ENCODE data around the gene KIRREL1. TPM values are rescaled to one million over a fixed set of nuclear protein-coding genes. Genes with fewer than 3 reads are reported as not detected.

KIRREL1 gene
- total RNA-seq, 1 donor from 2014 or later: 99.8 TPM

- DNase-seq (ENCODE audit: low spot score): no peak
Observed at GRCh38 chr1:158028969-158029368, 35.5 kb downstream of the KIRREL1 start.

- no peak for DNase-seq (ENCODE audit: low spot score)
Observed at GRCh38 chr1:158035014-158035413, 41.6 kb downstream of the KIRREL1 start.

DNA sequence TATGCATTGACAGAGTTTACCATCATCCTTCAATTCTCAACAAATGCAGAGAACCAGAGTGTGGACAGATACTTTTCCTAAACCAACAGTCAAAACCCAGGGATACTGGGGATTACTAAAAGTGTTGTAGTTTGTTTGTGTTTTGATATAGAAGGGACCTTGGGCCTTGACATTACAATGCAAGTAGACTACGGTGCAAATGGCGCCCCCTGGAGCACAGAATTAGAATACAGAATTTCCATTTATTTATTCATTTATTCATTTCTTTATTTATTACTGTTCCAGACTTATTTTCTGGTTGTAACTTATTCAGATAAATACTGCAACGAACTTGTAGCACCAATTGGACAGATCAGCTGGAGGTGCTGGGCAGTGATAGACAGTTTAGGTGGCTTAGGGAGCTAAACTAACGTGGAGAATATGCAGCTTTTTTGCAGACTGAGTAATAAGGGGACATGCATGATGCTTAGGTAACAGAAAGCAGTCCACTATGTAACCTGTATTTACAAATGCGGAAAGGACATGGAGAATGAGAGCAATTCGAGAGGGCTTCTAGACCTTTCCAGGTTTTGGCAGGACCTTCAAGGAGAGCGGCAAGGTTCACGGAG is 42.6 kb downstream of the KIRREL1 start:
- DNase-seq (ENCODE audit: low spot score): no peak

- DNase-seq (ENCODE audit: low spot score): no peak
Observed at GRCh38 chr1:158037008-158037865, 43.8 kb downstream of the KIRREL1 start.

DNA sequence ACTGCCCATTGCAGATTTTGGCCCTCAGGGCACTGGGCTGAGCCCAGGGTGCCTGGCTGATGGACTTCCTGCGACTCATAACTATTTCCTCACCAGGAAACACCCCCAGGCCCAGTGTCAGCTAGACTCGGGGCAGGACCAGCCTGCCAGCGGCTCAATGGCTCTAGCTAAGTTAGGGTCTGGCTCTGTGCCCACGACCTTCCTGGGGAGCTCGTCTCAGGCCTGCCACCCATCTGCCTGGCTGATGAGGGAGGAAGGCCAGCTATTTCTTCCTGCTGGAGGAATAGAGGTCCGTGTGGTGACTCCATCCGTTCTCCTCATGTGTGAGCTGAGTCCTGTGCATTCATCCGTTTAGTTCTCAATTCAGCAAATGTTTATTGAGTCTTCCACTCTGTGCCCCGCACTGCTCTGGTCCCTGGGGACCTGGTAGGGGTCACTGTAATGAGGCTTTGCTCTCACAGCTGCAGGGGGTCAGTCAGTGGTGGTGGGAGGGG is 44.5 kb downstream of the KIRREL1 start:
- DNase-seq (ENCODE audit: low spot score): no peak

DNA sequence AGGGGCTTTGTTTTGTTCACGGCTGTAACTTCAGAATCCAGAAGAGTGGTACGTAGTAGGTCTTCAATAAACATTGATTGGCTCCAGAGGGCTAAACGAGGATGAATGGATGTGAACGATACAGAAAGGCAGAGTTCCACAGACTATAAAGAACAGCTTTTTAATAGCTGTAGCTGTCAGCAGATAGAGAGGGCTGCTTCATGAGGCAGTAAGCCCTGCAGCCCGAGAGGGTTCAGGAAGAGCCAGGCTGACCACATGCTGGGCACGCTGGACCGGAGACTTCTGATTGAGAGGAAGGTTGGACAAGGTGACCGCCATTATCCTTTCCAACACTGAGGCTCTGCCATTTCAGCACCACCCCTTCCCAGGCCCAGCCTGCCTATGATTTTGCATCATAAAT is 45.3 kb downstream of the KIRREL1 start:
- no peak for DNase-seq (ENCODE audit: low spot score)

DNA sequence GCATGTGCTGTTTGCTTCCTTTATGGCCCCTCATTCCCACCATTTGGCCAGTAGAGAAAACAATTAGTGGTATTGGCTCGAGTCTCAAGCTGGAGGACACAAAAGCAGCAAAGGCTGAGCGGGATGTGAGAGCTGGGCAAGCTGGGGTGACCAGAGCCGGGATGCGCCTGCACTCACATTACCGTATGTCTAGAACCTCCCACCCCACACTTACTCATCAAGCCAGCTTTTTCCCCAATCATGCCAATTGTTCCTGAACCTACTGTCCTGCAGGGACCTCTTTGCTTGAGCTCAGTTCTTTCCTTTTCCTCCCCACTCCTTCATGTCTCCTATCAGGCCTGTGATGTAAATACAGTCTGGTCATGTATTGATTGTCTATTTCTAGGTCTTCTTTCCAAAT is 45.9 kb downstream of the KIRREL1 start:
- DNase-seq (ENCODE audit: low spot score): no peak

DNA sequence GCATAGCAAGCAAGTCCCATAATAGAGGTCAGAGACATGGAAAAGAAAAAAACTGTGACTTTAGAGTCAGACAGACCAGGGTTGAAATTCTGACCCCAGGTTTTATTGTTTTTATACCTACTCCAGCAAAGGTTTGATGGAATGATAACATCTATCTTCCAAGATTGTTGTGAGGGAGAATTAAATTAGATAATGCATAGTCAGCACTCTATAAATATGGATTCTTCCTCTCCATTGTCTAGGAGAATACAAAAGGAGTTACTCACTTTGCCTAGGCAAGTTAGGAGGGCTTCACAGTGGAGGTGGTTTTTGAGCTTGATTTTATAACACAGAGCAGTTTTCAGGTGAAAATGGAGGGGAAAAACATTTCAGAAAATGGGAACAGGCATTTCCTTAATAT is 46.9 kb downstream of the KIRREL1 start:
- no peak for DNase-seq (ENCODE audit: low spot score)

DNA sequence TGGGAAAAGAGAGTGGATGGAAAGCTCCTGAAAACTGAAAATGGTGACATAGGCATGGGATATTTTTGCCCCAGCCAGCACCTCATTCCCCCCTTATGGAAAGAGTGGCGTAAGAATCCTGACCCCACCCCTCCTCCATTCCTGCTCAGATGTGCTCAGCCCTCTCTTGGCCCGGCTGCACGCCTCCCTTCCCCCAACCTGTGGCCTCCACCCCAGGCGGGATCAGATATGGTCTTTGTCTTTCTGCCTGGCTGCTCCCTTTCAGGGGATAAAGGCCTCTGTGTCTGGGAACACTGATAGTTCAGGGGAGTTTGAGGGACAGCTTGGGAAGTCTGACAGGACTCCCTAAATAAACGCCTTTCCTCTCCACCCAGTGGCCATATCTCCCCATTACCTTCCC is 49.8 kb downstream of the KIRREL1 start:
- DNase-seq (ENCODE audit: low spot score): no peak

- no peak for DNase-seq (ENCODE audit: low spot score)
Observed at GRCh38 chr1:158045639-158046038, 52.2 kb downstream of the KIRREL1 start.

GRCh38 chr1:158046715-158047510 is 53.5 kb downstream of the KIRREL1 start:
- no peak for DNase-seq (ENCODE audit: low spot score)

- no peak for DNase-seq (ENCODE audit: low spot score)
Observed at GRCh38 chr1:158048371-158049067, 55.1 kb downstream of the KIRREL1 start.

DNA sequence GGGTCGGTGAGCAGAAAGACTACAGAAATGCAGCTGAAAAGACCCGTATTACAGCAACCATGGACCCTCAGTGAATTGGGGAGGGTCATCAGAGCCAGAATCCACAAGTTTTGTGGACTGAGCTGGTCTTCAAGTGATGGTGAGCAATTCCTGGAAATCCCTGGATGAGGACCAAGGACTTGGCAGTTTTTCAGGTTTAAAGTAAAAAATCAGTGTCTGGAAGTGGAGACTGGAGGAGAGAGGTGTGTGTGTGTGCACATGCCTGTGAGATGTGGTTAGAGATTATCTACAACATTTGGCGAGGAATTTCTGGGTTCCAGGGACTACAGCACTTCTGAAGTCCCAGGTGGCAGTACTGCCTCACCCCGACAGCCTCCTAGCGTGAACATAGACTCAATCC is 56.4 kb downstream of the KIRREL1 start:
- no peak for DNase-seq (ENCODE audit: low spot score)

GRCh38 chr1:158053276-158053675 is 59.8 kb downstream of the KIRREL1 start:
- DNase-seq (ENCODE audit: low spot score): no peak

DNA sequence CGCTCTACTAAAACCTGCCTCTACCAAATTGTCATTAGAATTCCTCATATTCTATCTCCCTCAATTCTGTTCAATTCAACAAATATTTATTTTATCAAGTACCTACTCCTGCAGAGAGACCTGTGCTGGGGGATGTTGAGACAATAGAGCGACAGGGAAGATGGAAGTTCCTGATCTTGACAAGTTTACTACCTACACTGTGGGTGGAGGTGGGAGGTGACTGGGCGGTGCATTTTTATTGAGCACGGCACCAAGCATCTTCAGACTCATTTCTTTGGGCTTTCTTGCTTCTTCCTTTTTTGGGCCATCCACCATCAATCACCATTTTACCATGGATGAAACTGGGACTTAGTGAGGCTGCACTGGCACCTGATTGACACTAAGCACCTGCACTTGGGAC is 61.3 kb downstream of the KIRREL1 start:
- no peak for DNase-seq (ENCODE audit: low spot score)

DNA sequence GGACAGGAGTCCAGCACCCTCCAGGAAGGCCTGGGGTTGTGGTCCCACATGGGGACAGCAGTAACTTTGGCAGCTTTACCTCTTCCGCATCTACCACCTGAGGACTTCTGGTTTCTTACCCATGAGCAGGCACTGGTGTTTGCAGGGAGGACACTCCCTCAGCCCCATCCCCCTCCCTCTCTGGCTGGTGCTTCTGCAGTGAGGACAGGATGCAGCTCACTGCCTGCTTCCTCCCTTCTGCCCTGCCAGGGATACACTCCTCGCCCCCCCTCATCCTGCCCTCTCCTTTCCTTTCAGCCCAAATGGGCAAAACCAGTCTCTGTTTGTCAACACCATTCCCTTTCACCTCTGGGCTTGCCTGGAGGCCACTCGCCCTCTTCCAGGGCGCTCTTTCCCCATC is 62.4 kb downstream of the KIRREL1 start:
- no peak for DNase-seq (ENCODE audit: low spot score)

DNA sequence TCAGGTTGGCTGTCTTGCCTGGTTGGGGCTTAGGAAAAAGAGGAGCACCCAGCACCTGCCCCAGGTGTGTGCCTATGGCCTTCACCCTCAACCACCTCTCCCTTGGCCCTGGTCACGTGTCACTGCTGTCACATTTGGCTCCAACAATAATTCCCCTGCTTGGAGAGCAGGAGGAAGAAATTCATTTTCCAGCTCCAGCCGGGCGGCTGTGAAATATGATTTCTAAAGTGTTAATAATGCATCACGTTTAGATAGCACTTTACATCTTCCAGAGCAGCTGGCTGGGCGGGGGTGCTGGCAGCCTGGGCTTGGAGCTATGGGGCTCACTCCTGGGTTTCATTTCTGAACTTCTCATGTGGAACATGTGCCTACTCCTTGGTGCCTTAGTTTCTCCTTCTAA is 63.1 kb downstream of the KIRREL1 start:
- DNase-seq (ENCODE audit: low spot score): no peak

- DNase-seq (ENCODE audit: low spot score): no peak
Observed at GRCh38 chr1:158058237-158058985, 65.0 kb downstream of the KIRREL1 start.

DNA sequence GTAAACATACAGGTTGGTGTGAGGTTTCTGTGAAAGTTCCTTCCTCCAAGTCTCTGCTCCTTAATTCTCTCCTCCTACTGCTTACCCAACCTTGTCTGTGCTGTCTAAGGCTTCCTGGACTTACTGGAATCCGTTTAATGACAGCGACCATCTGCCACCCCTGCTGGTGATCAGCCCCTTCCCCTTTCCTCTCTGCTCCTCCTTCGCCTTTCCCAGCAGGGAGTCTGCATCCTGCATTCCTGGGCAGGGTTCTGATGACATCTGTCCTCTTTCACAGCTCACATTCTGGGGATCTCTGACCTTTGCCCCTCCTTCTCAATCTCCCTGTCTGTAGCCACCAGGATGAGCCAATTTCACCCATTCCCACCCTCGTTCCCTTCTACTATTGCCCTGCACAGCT is 66.5 kb downstream of the KIRREL1 start:
- no peak for DNase-seq (ENCODE audit: low spot score)

DNA sequence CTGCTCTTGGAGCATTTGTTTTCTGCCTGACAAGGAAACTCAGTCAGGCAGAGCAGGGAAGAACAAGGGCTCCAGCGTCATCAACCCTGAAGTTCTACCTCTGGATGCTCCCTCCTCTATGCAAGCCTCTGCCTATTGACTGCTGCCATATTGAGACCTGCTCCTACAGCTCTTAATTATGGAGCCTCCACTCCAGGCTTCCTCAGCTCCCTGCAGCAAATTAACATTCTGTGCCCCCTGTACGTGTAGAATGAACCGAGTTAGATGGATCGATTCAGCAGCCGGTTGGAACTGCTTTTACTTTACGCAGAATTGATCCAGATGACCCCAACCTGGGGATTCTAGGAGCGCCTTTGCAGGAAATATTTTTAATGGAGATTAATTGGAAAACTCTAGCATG is 68.7 kb downstream of the KIRREL1 start:
- no peak for DNase-seq (ENCODE audit: low spot score)

DNA sequence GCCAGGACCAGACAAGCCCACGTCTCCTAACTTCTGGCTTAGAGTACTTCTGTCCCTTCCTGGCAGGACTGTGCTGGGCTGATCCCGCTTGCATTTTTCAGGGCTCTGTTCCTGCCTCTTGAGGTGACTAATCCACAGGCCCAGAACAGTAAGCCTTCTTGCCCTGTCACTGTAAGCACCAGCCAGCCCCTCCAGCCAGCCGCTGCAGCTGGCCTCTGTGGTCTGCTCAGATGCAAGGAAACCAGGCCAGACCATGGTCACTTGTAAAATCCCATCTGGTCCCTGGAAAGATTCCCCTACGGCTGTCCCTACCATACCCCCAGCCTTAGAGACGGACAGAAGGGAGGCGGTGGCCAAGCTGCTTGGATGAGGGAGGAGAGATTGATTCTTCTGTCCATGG is 74.2 kb downstream of the KIRREL1 start:
- DNase-seq (ENCODE audit: low spot score): no peak
